Effector CD4-positive, alpha-beta T cell (primary cell): ENCODE measurements around the gene GPC6.

Source experiments
- DNase-seq: peaks from one replicate; pipeline ENCODE4 v3.0.0-alpha.2; 2020

Gene GPC6

DNA sequence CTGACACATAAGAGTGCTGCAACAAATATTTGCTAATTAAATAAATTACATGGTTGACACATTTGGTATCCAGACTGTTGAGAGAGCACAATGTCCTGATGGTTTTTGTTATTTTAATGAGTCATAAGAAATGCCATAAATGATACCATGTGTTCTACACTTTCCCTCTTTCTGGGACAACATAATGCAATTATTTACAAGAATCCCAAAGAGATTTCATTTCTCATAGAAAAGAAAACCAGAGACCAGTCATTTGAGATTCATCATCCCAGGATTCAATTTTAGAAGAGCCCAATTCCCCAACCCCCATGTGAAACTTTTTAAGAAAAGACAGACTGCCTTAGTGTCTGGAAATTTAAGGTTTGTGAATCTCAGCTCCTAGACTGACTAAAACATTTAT is 853.3 kb downstream of the GPC6 start:
- no peak for DNase-seq

DNA sequence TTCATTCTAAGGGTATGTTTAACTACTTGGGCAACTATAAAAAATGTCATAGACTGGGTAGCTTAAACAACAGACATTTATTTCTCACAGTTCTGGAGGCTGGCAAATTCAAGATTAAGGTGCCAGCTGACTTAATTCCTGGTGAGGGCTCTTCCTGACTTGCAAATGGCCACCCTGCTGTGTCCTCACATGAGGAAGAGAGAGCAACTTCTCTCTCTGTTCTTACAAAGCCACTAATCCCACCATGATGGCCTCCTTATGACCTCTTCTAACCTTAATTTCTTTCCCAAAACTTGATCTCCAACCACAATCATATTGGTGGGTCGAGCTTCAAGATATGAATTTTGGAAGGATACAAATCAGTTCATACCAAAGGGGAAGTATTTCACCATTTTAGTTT is 853.9 kb downstream of the GPC6 start:
- DNase-seq = no peak

DNA sequence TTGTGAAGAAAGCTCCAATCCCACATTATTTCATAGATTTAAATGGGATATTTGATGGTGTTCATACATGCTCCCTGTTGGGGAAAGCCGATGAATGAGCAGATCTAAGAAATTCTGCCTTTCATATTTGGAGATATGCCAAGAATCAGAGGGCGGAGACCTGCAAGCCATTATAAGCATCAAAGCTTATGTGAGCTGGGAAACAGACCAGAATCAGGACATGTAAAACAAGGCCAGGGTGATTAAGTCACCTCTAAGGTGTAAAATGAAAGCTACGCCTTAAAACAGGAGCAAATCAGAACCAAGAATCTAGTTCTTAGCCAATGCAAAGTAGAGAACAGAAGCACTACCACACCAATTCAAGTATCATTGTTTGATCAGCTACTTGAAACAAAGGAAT is 860.5 kb downstream of the GPC6 start:
- no peak for DNase-seq

DNA sequence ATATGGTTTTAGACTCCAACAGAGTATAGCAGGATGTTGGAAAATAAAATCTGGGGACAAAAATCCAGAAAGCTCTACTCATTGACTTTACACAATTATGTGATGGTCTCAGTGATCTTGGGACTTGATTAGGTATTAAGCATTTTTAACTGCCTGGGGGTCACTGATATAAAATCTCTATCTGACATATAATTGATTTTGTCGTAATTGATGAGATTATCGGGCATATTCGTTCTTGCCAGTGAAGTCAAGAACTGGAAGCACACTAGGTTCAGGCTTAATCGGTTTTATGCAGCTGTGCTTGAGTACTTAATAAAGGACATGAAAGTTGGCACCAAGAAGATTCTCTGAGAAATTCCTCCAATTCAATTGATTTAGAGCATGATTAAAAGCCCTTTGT is 862.1 kb downstream of the GPC6 start:
- no peak for DNase-seq

DNA sequence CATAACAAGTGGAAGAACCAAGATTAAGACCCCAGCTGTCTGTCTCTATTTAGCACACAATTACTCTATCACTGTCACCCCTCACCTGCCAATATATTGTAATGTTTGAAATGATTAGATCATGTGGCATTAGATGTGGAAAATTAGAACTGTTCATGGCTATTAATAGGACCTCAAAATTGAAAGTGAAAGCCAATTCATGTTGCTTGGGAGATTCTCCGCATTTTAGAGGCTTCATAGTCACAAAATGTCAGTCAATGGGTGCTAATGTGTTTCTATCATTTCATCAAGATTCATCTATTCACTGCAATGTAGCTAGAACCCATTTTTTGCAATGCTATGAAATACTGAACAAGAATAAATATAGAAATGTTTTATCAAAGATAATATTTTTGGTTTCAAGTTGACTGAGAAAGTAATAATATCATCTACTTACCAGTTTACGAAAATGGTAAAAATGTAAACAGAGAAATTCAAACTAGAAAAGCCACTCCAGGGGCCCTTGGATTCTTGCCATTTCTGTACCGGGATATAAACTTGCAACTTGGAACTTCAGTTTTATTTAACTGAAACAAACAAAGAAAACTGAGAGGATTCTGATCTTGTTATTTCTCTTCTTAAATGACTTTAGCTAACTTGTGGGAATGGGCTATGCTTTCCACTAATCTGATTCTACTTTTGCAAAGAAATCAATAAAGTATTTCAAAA is 864.3 kb downstream of the GPC6 start:
- no peak for DNase-seq

DNA sequence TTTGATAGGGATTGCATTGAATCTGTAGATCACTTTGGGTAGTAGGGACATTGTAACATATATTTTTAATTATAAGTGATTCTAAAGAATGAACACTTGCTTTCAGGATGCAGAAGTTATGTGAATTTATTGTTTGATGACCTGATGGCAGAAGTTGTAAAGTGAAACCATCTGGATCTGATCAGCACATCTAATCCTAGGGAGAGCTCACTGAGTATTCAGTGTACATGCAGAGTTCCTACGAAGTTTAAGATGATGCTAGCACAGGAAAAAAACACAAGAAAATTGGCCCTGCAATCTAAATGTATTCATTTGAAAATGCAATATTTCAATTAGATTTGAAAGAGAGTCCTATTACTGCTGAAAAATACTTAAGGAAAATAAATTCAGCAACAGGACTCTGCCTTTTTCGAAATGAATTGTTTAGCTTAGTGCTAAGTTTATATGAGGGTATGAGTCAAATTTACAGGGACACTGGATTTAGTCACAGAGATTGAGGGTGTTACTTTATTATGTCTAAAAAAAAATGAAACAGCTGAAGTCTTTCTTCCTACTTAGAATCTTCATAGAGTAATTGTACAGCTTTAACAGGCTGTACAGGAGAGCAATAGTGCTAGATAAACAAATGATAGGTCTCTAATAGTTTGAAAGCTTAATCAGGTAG is 867.2 kb downstream of the GPC6 start:
- DNase-seq = no peak

DNA sequence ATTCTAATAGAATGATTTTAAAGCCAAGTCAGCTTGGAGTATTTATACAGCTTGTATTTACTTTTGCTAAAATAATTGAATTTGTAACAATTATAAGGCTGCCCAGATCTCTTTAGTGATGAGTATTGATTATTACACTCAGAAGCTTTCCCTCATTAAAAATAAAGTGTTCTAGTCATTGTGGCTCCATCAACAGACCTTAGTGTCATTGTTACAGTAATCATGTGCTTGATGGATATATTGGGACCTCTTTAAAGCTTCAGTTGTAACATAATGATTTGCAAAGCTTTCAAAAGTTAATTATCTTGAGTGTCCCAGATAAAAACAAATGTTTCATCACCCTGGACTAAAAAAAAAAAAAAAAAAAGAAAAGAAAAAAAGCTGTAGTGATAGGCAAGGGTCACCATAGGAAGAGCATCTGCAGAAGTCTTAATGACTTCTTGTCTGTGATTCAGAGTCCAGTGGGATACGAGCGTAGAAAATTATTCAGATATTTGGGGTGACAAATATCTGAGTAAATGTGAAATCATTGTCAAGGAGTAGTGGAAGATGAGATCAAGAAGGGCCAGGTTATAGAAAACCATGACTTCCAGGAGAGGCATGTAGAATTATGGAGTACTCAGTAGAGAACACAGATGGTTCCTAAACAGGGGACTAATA is 883.2 kb downstream of the GPC6 start:
- DNase-seq = no peak

DNA sequence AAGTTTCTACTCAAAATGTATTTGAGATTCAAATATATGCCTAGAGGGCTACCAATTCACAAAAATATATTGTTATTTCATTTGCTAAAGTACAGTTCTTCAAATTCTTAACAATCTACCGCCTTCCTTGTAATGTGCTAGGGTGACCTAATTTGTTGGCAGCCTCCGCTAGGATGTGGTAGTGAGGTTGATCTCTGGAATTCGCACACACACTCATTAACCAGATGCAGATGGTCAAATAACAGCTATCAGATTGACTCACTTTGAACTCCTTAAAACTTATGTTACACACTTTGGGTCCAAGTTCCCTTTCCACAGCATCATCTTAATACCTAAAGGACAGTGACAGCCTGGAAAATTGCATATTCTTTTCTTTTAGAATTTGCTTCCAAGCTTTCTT is 885.6 kb downstream of the GPC6 start:
- DNase-seq = no peak

DNA sequence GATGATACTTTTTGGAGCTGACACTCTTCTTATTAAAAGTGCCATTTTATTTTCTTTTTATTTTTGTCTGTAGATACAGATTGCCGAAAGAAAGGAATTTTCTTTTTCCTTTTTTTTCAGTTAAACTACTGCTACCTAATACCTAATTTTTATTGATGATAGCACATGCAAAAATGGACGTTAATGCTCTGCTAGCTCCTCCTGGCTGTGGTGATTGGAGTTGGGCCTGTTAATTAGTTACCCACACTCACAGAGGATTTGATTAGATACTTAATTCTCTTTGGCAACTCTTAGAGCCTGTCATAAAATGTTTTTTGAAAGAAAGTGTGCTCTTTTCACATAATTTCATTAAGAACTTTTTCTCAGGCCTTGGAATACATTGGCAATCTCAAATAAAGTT is 886.1 kb downstream of the GPC6 start:
- no peak for DNase-seq

DNA sequence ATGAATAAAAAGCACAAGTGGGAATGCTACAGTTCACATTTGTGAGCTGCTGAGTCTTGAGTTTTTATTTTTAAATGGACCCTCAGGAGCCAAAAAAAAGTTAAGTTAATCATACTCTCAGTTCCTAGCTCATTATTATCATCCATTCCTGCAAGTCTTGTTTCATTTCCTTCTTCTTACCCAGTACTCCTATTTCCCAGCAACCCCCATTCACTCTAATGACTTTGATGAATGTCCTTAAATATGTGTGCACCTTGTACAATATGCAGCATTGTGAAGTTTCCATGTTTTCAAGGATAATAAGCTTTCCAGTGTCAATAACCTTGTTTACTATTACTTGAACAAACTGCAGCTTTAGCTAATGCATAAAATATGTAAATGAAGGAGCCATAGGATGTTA is 886.6 kb downstream of the GPC6 start:
- DNase-seq = no peak

DNA sequence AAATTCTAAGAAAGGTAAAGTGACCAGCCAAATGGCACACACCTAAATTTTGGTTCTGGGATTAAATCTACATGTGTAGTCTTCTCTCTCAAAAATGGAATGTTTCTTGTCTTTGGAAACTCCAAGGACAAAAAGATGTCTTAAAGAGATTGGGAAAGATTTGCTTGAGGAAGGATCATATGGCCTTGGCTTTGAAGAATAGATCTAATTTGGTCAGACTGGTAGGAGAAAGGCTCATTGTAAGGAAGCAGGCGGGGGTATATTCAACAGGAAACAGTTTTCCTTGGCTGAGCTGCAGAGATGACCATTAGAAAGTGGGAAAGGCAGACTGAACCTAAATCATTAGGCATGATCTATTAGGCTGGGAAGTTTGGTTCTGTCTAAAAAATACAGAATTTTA is 887.6 kb downstream of the GPC6 start:
- DNase-seq = no peak

DNA sequence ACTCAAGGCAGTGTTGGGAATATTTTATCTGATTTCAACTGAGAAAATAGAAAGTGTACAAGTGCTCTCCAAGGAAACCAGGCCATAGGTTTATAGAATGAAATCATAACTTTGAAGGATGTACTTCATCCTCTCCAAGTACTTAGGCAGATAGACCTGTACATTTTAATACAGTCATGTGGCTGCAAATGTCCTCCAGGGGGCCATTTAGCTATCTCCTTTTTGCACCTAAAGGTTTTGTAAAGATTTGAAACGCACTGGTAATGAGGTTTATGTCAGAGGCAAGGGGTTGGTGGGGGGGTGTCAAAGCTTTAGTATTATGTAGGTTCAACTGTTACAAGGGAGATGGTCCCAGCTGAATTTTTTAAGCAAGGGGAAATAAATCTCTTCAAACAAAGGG is 888.4 kb downstream of the GPC6 start:
- no peak for DNase-seq

DNA sequence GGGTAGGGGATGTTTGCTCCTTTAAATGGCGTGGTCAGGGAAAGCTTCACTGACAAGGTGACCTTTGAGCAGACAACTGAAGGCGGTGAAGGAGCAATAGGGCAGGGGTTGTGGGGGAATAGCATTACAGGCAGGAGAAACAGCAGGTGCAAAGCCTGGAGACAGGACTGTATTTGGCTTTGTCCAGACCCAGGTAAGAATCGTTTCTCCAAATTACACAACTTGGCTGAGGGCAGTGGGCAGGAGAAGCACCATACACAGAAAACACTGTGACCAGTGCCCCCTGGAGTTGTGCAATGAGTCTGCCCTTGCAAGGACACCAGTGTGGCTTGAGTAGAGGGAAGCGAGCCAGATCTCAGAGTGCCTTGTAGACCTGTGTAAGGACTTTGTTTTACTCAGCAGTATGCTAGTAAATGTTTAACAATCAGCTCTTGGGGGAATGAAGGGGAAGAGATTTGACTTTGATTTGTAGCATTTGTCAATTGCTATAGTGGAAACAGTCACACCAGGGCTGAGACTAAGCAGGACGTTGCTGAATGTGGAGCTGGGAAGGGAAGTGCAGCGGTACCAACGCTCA is 892.8 kb downstream of the GPC6 start:
- no peak for DNase-seq

DNA sequence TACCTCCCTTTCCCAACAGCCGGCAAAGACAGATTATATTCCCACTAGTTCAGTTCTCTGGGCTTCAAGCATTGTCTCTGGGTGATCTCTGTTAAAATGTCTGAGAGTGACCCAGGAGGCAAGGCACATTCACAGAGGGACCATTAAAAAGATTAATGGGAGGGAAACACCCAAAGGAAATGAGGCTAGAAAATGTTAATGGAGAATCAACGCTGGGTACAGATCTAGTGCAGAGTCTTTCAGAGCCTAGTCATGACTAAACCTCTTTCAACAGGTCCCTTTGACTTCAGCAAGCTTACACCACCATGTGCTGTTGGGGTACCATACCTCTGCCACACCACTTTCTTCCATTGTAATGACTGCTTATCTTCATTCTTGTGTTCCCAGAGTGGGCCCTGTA is 894.3 kb downstream of the GPC6 start:
- no peak for DNase-seq

DNA sequence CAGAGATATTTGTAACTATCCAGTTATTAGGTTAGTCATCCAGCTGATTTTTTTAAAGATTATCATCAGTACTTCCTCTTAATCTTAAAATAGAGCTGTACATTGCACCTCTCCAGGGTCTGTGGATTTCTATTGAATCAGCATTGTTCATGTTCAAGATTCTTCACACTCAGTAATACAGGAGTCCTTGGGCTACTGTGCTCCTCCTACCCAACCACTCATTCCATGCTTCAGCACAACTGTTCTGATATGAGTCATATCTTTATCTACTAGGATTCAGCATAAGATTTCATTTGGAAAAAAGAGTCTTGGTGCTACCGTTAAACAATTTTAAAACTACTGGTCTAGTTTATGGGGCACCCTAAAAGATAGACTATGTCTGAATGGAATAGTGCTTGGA is 895.1 kb downstream of the GPC6 start:
- no peak for DNase-seq

DNA sequence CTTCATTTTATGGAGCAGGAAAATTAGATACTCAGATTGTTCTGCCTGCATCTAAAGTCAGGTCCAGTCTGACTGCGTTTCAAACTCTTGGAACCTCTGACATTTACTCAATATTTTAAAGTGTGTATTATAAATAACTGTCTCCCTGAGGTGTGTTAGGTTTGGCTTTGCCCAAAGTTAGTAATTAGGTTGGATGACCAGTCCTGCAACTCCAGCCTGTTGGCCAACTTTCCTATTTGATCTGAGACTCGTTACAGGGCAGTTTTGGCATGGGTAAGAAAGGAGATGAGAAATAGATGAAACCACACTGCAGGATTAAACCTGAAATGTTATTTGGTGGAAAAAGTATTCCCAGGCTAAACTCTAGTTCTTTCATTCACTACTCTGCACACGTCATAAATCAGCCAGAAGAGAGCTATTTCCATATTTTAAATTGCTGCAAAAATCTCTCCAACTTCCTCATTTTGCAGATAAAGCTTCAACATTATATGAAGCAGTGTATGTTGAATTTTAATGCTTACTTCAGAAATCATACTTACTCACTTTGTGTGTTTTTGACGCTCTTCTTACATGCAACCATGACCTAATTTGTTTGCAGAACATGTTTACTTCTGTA is 895.8 kb downstream of the GPC6 start:
- no peak for DNase-seq

DNA sequence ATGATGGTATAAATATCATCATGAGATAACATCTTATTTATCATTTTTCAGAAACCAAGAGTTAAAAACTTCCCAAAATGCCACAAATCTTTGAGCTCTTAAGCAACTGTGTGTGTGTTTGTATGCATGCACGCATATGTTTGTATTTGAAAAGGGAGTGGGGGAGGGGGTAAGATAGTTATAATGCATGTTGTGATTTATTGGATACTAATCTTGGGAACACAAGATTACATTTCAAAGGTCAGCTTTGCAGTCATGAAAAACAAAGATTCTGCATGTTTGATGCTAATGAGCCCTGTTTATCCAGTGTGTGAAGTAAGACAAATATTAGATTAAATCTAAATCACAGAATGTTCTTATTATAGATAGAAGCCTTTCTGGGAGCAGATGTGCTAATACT is 897.0 kb downstream of the GPC6 start:
- DNase-seq = no peak

DNA sequence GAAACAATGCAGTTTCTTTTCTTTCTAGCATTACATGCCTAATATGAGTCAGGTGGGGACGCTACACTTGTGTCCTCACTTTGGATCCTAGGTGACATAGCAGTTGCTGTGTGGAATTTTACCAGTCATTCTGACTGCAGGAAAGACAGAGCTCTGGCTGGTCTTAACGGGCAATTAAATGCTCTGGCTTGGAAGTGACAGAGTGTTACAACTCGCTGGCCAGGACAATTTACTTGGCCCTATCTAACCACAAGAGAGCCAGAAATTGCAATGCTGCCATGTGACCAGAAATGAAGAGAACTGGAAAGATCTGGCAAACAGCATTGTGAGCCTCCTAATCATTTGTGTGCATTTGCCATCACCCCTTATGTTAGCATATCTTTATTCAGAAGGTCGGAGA is 901.8 kb downstream of the GPC6 start:
- DNase-seq = no peak

DNA sequence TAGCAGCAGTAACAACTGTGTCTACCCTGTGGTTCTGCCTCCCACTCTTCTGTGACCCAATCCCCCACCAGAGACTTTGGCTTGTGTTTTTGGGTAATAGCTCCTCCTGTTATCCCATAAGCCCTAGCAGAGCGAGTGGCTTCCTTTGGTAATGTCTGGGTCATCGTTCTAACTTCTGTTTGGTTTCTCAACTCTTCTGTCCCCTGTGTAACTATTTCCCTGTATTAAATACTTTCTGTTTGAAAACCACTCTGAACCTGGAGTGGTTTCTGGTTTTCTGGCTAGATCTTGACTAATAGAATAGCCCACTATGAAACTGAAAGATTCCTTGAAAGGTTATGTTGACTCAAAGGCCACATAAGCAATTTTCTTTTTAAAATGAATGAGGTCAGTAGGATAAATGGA is 902.9 kb downstream of the GPC6 start:
- no peak for DNase-seq

DNA sequence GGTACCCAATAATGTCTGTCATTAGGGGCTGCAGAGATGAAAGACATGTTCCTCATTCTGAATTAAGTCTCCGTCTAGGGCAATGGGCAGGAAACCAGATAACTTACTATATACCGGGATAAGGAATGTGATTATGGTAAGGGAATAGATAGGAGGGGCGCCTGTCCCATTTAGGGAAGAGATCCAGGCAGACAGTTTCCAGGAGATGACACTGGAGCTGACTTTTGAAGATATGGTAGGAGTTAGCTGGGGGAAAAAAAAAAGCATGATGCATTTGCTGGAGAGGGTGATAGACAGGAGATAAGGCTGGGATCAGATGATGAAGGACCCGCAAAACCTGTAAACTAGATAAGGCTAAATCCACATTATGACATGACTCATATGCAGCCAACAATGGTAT is 912.2 kb downstream of the GPC6 start:
- DNase-seq = no peak

DNA sequence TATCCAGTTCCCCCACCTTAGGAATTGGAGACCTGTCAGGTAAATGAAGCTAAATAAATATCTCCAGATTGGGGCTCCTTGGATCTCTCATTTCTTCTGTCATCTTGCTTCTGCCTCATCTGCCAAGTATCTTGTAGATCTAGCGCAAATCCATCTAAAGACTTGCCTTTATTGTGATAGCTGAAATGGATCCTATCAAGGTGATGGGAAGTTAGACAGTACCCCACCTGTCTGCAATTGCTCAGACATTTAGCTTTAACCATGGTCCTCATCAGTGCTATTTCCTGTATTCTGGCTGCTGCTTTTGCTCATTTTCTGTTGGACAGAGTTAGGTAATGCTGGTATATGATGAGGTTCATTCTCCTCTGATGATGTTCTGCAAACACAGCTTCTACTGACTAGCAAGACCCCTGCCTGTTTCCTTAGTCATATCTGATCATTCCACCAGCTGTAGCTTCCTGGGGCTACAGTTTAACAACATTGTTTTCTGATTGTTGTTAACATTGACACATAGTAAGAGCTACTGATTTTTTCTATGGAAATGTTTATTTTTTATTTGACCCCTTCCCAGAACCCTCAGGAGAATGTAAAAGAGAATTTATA is 912.9 kb downstream of the GPC6 start:
- no peak for DNase-seq

DNA sequence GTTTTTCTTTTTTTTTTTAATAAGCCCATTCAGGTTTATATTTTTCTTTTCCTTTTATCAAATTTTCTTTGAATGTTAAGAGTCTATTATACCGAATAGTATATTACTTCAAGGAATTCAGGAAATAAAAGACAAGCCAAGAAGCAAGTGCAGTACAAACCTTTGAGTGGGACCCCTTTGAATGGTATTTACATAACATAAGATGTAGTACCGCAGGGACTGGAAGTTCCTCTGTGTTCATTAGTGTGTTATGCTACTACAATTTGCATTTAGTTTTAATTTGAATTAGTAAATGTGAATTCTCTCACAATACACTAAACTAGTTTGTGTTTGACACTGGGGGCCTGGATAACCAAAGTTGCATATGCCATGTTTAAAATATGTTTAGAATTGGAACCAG is 913.4 kb downstream of the GPC6 start:
- DNase-seq = no peak

DNA sequence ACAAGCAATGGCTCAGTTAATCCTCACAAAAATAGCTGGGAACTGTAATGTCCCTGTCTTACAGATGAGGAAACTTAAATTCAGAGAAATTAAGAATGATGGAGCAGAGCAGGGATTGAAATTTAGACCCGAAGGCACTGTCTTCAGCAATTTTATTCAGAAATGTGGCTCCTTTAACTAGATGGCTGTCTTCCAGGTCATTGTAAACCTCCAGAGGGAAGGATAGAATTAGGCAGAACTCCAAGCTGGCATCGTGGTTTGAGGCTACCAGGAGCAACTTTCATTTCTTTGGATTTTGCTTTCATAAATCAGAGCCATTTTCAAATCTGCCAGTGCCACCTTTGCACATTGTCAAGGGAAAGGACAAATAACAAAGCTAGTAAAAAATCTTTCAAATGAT is 913.9 kb downstream of the GPC6 start:
- DNase-seq = no peak
